B cell (primary cell): Measurements from ENCODE around the gene MYRIP. TPM values are rescaled to one million over a fixed set of nuclear protein-coding genes. Genes with fewer than 3 reads are reported as not detected.

Experiments used
- ATAC-seq: fragments of 200-7000 bp; cut with Tn5 transposase; one replicate; pipeline ENCODE4 v1.10.0; 2021; ENCODE audit warnings: low read depth, mild to moderate bottlenecking, moderate number of reproducible peaks, moderate library complexity
- CTCF ChIA-PET: fragments of 350-600 bp; sonication (Branson Sonifier 250); formaldehyde crosslinking; loops from one replicate; lab custom pipeline; 2021; ENCODE audit warnings: antibody characterized with exemption, inconsistent platforms; lab: Charles Lee
- POLR2A ChIA-PET: fragments of 350-600 bp; sonication (Branson Sonifier 250); formaldehyde crosslinking; loops from one replicate; lab custom pipeline; 2021; ENCODE audit warnings: antibody characterized with exemption; lab: Charles Lee
- DNase-seq: peaks from one replicate; pipeline ENCODE4 v3.0.0; 2013
- H2AFZ ChIP-seq: 2 replicates; pipeline ENCODE4 v1.6.1; 2012; ENCODE audit warnings: mild to moderate bottlenecking, low read depth, low read length; ENCODE audit not compliant: insufficient read depth, poor library complexity, severe bottlenecking
- H3K27ac ChIP-seq, 2 donors: 1 replicate in 1 of 2; 2 replicates in 1 of 2; pipeline ENCODE4 v1.5.1; 2012 to 2013; ENCODE audit warnings: low read length in 2 of 2, mild to moderate bottlenecking in 2 of 2, moderate library complexity in 1 of 2
- H3K27me3 ChIP-seq, 4 experiments: fragments of 200-600 bp in 1 of 4; sonication (generic) in 1 of 4; replicated peaks in 1 of 4; 1 replicate in 2 of 4; 2 replicates in 2 of 4; pipeline versions ENCODE4 v1.6.1 to v1.7.0; 2013 to 2016; ENCODE audit warnings: low read length in 3 of 4, mild to moderate bottlenecking in 2 of 4, mixed read lengths in 1 of 4, moderate library complexity in 1 of 4; ENCODE audit not compliant: insufficient read depth in 4 of 4, control insufficient read depth in 3 of 4; ENCODE audit errors: control extremely low read depth in 1 of 4
- H3K36me3 ChIP-seq, 2 experiments: replicated peaks in 1 of 2; 1 replicate in 1 of 2; 2 replicates in 1 of 2; pipeline versions ENCODE4 v1.6.1 to v1.7.1; 2013; ENCODE audit warnings: low read length in 1 of 2; ENCODE audit not compliant: insufficient read depth in 2 of 2, control insufficient read depth in 1 of 2; ENCODE audit errors: control extremely low read depth in 1 of 2, extremely low read depth in 1 of 2
- H3K4me1 ChIP-seq, 2 donors: fragments of 200-600 bp in 1 of 2; sonication (generic) in 1 of 2; 1 replicate in 1 of 2; 2 replicates in 1 of 2; pipeline versions ENCODE4 v1.5.1 to v1.6.1; 2013 to 2017; ENCODE audit warnings: low read length in 2 of 2; ENCODE audit not compliant: control insufficient read depth in 2 of 2, insufficient read depth in 2 of 2
- H3K4me2 ChIP-seq: replicated peaks from 2 replicates; pipeline ENCODE3; 2012; ENCODE audit warnings: mild to moderate bottlenecking, low read depth, low read length; ENCODE audit not compliant: poor library complexity, severe bottlenecking
- H3K4me3 ChIP-seq, 5 experiments: fragments of 200-600 bp in 1 of 5; sonication (generic) in 1 of 5; 1 replicate in 3 of 5; 2 replicates in 2 of 5; pipeline versions ENCODE4 v1.5.1 to v1.7.0; 2011 to 2016; ENCODE audit warnings: low read length in 4 of 5, mild to moderate bottlenecking in 4 of 5, low read depth in 2 of 5, control low read depth in 1 of 5, moderate library complexity in 1 of 5; ENCODE audit not compliant: insufficient read depth in 1 of 5; ENCODE audit errors: control extremely low read depth in 1 of 5, extremely low read depth in 1 of 5
- H3K79me2 ChIP-seq: fragments of 200-600 bp; sonication (generic); one replicate; pipeline ENCODE4 v1.6.0; 2016; ENCODE audit warnings: low read length; ENCODE audit not compliant: control insufficient read depth, insufficient read depth
- H3K9ac ChIP-seq: fragments of 200-600 bp; sonication (generic); 2 replicates; pipeline ENCODE4 v1.6.1; 2017; ENCODE audit warnings: mild to moderate bottlenecking, low read length, moderate library complexity
- H3K9me3 ChIP-seq, 3 donors: one replicate each; pipeline versions ENCODE4 v1.6.1 to v1.7.1; 2013; ENCODE audit warnings: low read length in 2 of 3; ENCODE audit not compliant: control insufficient read depth in 2 of 3, insufficient read depth in 1 of 3; ENCODE audit errors: control extremely low read depth in 1 of 3
- H4K20me1 ChIP-seq: 2 replicates; pipeline ENCODE4 v1.6.0; 2012; ENCODE audit warnings: mild to moderate bottlenecking, low read length; ENCODE audit not compliant: insufficient read depth, control insufficient read depth, poor library complexity, severe bottlenecking
- H3K27ac Mint-ChIP-seq: one replicate; pipeline ENCODE4 v1.8.0; 2021; ENCODE audit warnings: mixed read lengths
- H3K27me3 Mint-ChIP-seq: one replicate; pipeline ENCODE4 v1.8.0; 2021; ENCODE audit warnings: mixed read lengths
- H3K4me1 Mint-ChIP-seq: one replicate; pipeline ENCODE4 v1.8.0; 2021; ENCODE audit warnings: mixed read lengths
- H3K4me3 Mint-ChIP-seq: one replicate; pipeline ENCODE4 v1.8.0; 2021; ENCODE audit warnings: mixed read lengths
- H3K9me3 Mint-ChIP-seq: one replicate; pipeline ENCODE4 v1.8.0; 2022; ENCODE audit warnings: mixed read lengths; ENCODE audit not compliant: insufficient read depth
- EZH2 ChIP-seq: IDR thresholded peaks from 2 replicates; pipeline ENCODE4 v1.6.1; 2012; ENCODE audit warnings: borderline replicate concordance, low read depth, mild to moderate bottlenecking, moderate library complexity, low read length; ENCODE audit not compliant: insufficient read depth, poor library complexity, severe bottlenecking
- WGBS: methylation state at CpG from one replicate; pipeline ENCODE4 v1.1.5; 2013; ENCODE audit warnings: missing lambda C conversion rate; ENCODE audit not compliant: insufficient coverage; 5-methylcytosine and 5-hydroxymethylcytosine counted together
- intact Hi-C: fragments of 100-400 bp; cut with micrococcal nuclease; formaldehyde crosslinking; loops from one replicate; pipeline ENCODE4 v1.10.0; 2022
- polyA plus RNA-seq: library from polyadenylated mRNA; depleted of rRNA; stranded (reverse); fragments of >200 nt; gene quantifications from 2 replicates; pipeline ENCODE4 v1.2.3, GENCODE V29; 2012
- total RNA-seq, 2 donors: library from RNA; stranded (reverse); fragments of 120-200 nt in 1 of 2; gene quantifications; 1 replicate in 1 of 2; 2 replicates in 1 of 2; pipeline versions ENCODE4 v1.2.3 to v1.2.4, GENCODE V29; 2013 to 2022
- TF ChIP-seq, protein P1 (sequence below): fragments of 200-600 bp; IDR thresholded peaks from one replicate; pipeline ENCODE4 v1.8.0; 2022; ENCODE audit warnings: antibody characterized with exemption, mild to moderate bottlenecking

Gene MYRIP
- total and polyA plus RNA-seq, 2 donors (not counting 1 experiment from before 2014, with no cell fraction given) = 0.03 to 0.10 TPM

DNA sequence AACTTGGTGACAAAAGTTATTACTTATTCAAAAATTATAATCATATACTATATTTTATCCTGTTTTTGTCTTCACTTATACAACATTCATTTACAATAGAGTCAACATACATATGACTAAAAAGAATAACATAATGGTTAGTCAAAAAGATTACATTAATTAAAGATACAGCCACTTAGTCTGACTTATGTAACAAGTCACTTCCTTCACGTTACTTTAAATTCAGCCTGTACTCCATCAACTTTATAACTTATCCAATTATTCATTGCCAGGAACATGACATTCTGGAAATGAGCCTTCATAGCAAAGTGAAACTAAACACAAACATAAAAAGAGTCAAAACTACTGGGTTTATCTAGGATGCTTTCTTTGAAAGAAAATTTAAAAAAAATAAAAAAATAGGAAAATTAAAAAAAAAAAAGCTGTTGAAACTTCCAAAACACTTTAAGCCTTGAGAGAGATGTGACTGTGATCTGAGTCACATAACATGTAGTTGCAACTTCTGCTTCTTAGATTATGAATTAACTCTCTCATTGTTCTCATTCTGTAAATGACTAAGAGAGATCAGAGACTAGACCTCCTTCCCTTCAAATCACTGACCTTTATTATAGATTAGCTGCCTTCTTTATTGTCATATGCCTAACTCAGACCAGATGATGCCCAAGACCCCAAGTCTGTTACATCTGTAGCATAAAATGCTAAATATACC, 107.8 kb downstream of the MYRIP start:
- no peaks in the 10 kb centered on the region for H3K27me3 ChIP-seq
- H3K4me1 ChIP-seq = no peaks in the 10 kb centered on the region
- H3K79me2 ChIP-seq = no peaks in the 10 kb centered on the region
- no peak overlapping the region for H2AFZ ChIP-seq
- H3K27ac ChIP-seq = no peak overlapping the region
- no peaks in the 10 kb centered on the region for H4K20me1 ChIP-seq
- H3K9ac ChIP-seq = no peak overlapping the region
- H3K36me3 ChIP-seq = no peaks in the 10 kb centered on the region
- Mint-ChIP-seq H3K27me3 (no peaks in the 10 kb centered on the region), H3K9me3 (no peaks in the 10 kb centered on the region), H3K4me3 (no peak overlapping the region), H3K4me1 (no peaks in the 10 kb centered on the region), H3K27ac (no peak overlapping the region)
- no peak overlapping the region for H3K4me2 ChIP-seq
- ATAC-seq = no peak
- no peaks in the 10 kb centered on the region for H3K9me3 ChIP-seq
- intact Hi-C loops = no loop called here
- ChIA-PET POLR2A (no interaction called here), CTCF (no interaction called here)
- H3K4me3 ChIP-seq = no peak overlapping the region
- DNase-seq = no peak
- TF ChIP-seq EZH2 = no peak
- TF ChIP-seq, protein P1, sequence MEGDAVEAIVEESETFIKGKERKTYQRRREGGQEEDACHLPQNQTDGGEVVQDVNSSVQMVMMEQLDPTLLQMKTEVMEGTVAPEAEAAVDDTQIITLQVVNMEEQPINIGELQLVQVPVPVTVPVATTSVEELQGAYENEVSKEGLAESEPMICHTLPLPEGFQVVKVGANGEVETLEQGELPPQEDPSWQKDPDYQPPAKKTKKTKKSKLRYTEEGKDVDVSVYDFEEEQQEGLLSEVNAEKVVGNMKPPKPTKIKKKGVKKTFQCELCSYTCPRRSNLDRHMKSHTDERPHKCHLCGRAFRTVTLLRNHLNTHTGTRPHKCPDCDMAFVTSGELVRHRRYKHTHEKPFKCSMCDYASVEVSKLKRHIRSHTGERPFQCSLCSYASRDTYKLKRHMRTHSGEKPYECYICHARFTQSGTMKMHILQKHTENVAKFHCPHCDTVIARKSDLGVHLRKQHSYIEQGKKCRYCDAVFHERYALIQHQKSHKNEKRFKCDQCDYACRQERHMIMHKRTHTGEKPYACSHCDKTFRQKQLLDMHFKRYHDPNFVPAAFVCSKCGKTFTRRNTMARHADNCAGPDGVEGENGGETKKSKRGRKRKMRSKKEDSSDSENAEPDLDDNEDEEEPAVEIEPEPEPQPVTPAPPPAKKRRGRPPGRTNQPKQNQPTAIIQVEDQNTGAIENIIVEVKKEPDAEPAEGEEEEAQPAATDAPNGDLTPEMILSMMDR = no peak
- WGBS = no CpG with 5 or more reads among the region's 1 CpG

DNA sequence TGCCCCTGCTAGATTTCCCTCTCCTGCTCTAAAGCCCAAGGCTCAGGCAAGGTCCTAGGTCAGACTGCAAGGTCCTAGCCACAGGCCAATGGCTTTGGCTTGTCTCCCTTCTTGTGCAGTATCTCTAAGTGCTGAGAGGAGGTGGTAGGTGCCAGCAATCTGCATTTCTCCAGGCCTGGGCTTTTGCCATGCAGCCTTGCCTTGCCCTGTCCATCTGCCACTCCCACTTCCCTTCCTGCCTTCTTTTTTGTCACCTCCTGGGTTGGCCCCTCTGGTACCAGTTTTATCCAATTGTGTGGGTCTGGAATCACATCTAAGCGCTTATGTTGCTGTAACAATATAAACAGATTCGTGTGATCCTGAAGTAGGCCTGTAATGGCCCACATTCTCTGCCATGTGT, 109.9 kb downstream of the MYRIP start:
- H2AFZ ChIP-seq = no peak overlapping the region
- DNase-seq (no peak), ATAC-seq (no peak)
- no peaks in the 10 kb centered on the region for H3K9me3 ChIP-seq
- Mint-ChIP-seq H3K4me3 (no peak overlapping the region), H3K27me3 (no peaks in the 10 kb centered on the region), H3K27ac (no peak overlapping the region), H3K4me1 (no peaks in the 10 kb centered on the region), H3K9me3 (no peaks in the 10 kb centered on the region)
- ChIA-PET CTCF (no interaction called here), POLR2A (no interaction called here)
- H3K27me3 ChIP-seq = no peaks in the 10 kb centered on the region
- TF ChIP-seq, protein P1 = no peak
- no peak for TF ChIP-seq EZH2
- no peaks in the 10 kb centered on the region for H3K36me3 ChIP-seq
- H3K4me1 ChIP-seq = no peaks in the 10 kb centered on the region
- H3K27ac ChIP-seq = no peak overlapping the region
- no peaks in the 10 kb centered on the region for H4K20me1 ChIP-seq
- no peak overlapping the region for H3K9ac ChIP-seq
- no peak overlapping the region for H3K4me3 ChIP-seq
- WGBS = no CpG with 5 or more reads among the region's 2 CpGs
- intact Hi-C loops = no loop called here
- no peak overlapping the region for H3K4me2 ChIP-seq
- no peaks in the 10 kb centered on the region for H3K79me2 ChIP-seq
